NCI-H2196 (cell line): ENCODE measurements around the gene DDRGK1.
"Not testable (repeated sequence)": the region's sequence is repeated elsewhere in the genome, so short reads cannot be mapped to it uniquely, and the experiment has no call there.

ENCODE experiments used
- DNase-seq: peaks from one replicate; lab custom pipeline; 2025; ENCODE audit not compliant: unreplicated experiment; lab: John Stamatoyannopoulos, UW

Gene DDRGK1

GRCh38 chr20:3188823-3189413, 15.6 kb downstream of the DDRGK1 start:
- no peak for DNase-seq

- not testable (repeated sequence) for DNase-seq
These were observed 16.6 kb downstream of the DDRGK1 start for GRCh38 chr20:3187861-3188260.

- DNase-seq, result no peak
These were observed 20.4 kb downstream of the DDRGK1 start for GRCh38 chr20:3183896-3184612.

GRCh38 chr20:3182429-3182828, 22.1 kb downstream of the DDRGK1 start:
- DNase-seq, result not testable (repeated sequence)

- DNase-seq, result peak; percentile 41
These were observed 23.2 kb downstream of the DDRGK1 start for GRCh38 chr20:3181270-3181669.

GRCh38 chr20:3180319-3180718, 24.2 kb downstream of the DDRGK1 start:
- no peak for DNase-seq

DNA sequence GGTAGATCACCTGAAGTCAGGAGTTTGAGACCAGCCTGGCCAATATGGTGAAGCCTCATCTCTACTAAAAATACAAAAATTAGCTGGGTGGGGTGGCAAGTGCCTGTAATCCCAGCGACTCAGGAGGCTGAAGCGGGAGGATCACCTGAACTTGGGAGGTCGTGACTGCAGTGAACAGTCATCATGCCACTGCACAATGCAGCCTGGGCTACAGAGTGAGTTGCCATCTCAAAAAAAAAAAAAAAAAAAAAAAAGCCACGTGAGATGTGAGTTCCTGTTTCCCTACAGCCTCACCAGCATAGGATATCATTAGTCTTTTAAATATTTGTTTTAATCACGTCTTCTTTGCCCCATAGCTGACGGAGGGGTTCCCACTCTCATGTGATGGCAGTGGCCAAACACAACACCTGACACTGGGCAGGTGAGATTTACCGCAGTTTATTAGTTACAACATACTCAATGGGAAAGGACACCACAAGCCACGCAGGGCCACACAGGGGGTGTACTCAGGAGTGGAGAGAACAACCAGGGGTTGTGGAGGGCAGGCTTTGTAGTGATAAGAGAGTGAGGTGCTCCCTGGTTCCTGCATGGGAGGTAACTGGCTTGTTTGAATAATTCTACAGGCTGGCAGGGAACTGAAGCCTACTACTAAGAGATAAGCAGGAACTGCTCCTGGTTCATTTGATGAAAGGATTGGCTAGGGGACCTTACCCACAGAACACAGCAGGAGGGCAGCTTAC, 26.6 kb downstream of the DDRGK1 start:
- no peak for DNase-seq

DNA sequence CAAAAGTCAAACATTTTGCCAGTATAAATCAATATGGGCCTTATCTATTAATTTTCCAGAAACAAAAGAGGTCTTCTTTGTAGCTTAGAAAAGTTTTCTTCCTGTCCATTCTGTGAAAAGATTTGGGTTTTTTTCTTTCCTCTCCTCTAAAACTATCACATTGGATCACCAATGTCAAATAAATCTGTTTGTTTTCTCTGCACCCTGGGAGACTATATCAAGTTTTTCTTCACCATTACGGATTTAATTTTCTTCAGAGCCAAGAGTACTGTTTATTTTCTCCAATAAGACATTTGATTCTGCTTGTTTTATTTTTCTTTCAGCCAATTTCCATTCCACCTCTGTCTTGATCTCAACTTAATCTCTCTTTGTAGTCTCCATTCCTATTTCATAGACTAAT, 29.2 kb downstream of the DDRGK1 start:
- no peak for DNase-seq

DNA sequence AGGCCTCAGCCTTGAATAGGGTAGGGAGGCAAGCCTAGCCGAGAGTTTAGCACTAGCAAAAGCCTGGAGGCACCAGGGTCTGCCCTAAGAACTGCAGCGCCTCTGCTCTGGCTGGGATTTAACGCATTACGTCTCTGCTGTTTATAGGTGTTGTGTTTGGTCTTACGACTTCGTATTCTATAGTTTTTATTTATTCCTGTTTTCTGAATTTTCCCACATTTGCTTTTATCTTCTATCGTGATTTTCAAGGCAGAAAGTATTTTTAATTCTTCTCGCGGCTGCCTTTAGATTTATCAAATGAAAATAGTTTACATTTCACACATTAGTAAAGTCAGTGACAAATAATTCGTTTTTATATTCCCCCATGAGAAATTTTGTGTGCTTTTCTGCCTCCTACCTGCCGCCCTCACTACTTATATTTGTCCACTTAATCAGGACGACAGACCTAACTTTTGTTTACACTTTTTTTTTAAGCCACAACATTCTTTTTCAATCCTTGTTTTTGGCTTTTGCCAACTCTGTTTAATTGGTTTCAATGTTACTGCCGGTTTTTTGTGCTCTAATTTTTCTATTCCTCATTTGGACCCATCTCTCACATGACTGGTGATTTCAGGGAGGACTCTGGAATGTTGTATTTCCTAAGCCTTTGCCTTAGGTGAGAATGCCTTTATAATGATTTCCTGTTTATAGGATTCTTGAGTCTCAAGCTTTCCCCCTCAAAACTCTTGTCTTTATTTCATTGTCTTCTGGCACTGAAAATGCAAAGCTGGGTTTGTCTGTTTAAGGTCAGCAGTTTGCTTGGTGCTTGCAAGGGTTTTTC, 29.8 kb downstream of the DDRGK1 start:
- DNase-seq, result no peak

- peak; percentile 92 for DNase-seq
These were observed 30.7 kb downstream of the DDRGK1 start for GRCh38 chr20:3173610-3174441.

- DNase-seq, result peak; percentile 58
These were observed 31.4 kb downstream of the DDRGK1 start, which contains the start of gene LZTS3 for GRCh38 chr20:3172933-3173609. LZTS3 (minus strand) TSS chr20:3173549; CDS start chr20:3167163, 6,386 bp downstream.

- no peak for DNase-seq
These were observed 32.2 kb downstream of the DDRGK1 start for GRCh38 chr20:3172126-3172932.

- DNase-seq, result no peak
These were observed 32.9 kb downstream of the DDRGK1 start for GRCh38 chr20:3171391-3172125.

DNA sequence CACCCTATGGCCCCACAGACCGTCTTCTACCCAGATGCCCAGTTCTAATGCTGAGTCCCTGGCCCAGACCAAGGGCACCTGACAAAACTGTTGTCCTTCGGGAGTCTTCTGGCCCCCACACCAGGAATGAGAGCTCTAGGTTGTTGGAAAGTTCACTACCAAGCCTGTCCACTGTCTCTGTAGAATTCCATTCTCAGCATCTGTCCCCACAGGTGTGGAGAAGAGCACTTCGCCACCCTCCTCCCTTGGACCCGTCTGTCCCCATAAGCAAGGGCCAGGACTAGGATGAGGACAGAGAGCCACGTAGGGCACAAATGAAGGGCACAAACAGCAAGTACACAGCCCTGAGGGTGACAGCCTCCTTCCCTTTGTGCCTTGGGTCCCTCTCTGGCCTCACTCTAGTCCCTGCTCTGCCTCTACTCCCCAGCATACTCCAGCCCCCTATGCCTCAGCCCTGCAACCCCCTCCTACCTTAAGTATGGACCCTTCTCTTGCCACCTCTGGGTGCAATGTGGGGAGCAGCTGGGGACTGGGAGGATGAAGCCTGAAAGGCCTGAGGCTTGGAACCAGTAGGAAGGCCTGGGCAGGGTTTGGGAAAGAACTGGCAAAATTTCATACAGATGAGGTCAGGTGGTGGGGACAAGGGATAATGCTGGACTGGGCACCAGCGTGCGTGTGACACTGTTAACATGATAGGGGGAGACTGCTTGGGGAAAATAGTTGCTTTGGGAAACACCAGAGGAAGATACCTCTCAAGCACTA, 35.5 kb downstream of the DDRGK1 start:
- DNase-seq, result no peak

DNA sequence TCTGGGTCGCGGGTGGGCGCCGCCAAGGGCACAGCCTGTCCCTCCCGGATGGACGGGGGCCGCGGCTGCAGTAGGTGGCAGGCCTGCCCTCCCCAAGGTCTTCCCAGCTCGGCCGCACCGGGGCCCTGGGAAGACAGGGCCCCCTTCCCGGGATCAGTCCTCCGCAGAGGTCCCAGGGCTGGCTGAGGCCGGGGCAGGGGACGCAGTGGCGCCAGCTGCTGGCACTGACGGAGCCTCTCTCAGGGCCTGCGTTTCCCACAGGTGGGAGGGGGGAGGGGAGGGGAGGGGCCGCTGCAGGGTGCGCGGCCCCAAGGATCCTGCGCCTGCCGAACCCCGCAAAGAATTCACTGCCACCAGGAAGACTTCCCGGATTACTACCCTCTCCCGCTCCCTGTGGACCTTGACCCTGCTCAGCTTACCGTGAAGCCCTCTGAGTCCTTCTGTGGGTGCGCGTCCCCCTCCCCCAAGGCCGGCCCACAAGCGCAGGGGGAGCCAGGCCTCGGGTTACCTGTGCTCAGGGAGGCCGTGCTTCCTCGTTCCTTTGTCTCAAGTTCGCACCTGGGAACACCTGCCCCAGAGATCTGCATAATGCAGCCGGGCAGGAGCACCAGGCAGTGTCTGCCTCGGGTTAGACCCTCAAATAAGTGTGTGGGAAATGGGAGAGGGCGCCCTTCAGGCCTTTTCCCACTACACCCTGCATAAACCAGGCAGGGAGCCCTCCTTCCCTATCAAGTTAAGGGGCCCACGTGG, 36.2 kb downstream of the DDRGK1 start:
- no peak for DNase-seq

DNA sequence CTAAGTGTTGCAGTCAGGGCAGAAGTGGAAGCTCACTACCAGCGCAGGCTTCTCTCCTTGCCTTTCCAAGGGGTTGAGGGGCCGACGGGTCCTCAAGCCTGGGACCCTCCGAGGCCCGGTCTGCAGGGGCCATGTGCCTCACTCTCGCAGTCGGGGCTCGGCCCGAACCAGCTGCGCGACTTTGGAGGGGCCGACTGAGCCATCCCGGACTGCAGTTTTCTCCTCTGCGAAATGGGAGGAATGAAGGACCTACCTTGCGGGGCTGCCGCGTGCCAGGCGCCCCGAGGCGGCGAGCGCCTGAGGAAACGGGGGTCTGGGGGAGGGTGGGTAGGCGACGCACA, 36.8 kb downstream of the DDRGK1 start:
- no peak for DNase-seq

DNA sequence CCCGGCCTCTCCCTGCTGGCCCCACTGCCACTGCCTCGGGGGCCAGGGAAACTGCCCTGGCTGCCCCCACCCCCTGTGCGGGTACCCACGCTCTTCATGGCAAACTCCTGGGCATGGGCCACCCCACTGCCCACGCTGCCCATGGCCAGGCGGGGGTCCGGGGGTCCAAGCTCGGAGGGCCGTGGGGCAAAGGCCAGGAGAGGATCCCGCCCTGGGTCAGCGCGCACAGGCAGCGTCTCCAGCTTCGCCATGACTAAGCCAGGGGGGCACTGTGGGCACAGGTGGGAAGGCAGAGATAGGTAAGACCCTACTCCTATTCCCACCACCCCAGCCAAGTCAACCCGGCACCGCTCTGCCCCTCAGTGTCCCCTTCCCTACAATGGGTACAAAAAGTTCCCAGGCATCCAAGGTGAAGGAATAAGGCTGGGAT, 37.6 kb downstream of the DDRGK1 start:
- DNase-seq, result no peak
